GM12891 (cell line): ENCODE measurements around the gene MOB3A.

ENCODE experiments used
- DNase-seq: peaks from one replicate; pipeline ENCODE4 v3.0.0; 2011; ENCODE audit warnings: low spot score; ENCODE audit not compliant: insufficient read length
- FAIRE-seq: peaks from 2 replicates; lab custom pipeline; 2011; peaks lifted over from hg19 to GRCh38; lab: Jason Lieb, UNC
- PAX5 ChIP-seq: IDR thresholded peaks from 2 replicates; pipeline ENCODE4 v1.6.1; 2011; ENCODE audit warnings: low read length, moderate library complexity, mild to moderate bottlenecking; ENCODE audit not compliant: insufficient read depth, severe bottlenecking
- POLR2A ChIP-seq: IDR thresholded peaks from 2 replicates; pipeline ENCODE4 v1.6.1; 2011; ENCODE audit warnings: low read depth, low read length, control low read depth
- POLR2AphosphoS5 ChIP-seq: IDR thresholded peaks from 2 replicates; pipeline ENCODE4 v1.6.1; 2011; ENCODE audit warnings: low read depth, low read length, control low read depth
- POU2F2 ChIP-seq: IDR thresholded peaks from 2 replicates; pipeline ENCODE4 v1.6.1; 2011; ENCODE audit warnings: low read depth, mild to moderate bottlenecking, control low read depth, low read length, moderate library complexity
- SPI1 ChIP-seq: IDR thresholded peaks from 2 replicates; pipeline ENCODE4 v1.6.1; 2011; ENCODE audit warnings: low read depth, low read length, control low read depth
- TAF1 ChIP-seq: IDR thresholded peaks from 2 replicates; pipeline ENCODE4 v1.6.1; 2011; ENCODE audit warnings: low read depth, low read length, control low read depth

The MOB3A gene

DNA sequence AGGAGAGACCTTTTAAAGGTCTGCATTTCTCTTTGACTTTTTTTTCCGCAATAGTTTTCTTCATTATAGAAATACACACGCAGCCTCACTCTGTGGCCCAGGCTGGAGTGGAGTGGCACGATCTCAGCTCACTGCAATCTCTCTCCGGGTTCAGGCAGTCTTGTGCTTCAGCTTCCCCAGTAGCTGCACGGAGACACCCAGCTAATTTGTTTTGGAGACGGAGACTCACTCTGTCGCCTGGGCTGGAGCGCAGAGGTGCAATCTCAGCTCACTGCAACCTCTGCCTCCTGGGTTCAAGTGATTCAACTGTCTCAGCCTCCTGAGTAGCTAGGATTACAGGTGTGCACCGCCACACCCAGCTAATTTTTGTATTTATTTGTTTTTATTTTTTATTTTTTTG is 33.4 kb downstream of the MOB3A start:
- FAIRE-seq, result no peak
- TF ChIP-seq TAF1 (no peak), SPI1 (no peak), POU2F2 (no peak), POLR2AphosphoS5 (no peak), POLR2A (no peak), PAX5 (no peak)
- no peak for DNase-seq

DNA sequence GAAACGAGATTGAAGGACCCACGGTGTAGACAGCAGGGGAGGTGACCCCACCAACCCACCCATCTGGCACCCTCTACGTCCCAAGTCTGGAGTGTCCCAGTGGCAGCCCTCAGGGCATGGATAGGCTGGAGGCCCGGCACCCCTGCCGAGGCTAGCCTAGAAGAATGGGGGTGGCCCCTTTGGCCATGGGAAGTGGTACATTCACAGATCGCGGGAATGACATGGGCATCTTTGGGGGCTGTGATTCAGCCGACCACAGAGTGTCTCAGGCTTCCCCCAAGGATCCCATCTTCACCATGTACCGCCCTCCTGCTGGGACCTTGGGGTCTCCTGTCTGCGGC is 33.8 kb downstream of the MOB3A start:
- DNase-seq (no peak), FAIRE-seq (no peak)
- TF ChIP-seq POLR2A (no peak), TAF1 (no peak), PAX5 (no peak), SPI1 (no peak), POU2F2 (no peak), POLR2AphosphoS5 (no peak)

DNA sequence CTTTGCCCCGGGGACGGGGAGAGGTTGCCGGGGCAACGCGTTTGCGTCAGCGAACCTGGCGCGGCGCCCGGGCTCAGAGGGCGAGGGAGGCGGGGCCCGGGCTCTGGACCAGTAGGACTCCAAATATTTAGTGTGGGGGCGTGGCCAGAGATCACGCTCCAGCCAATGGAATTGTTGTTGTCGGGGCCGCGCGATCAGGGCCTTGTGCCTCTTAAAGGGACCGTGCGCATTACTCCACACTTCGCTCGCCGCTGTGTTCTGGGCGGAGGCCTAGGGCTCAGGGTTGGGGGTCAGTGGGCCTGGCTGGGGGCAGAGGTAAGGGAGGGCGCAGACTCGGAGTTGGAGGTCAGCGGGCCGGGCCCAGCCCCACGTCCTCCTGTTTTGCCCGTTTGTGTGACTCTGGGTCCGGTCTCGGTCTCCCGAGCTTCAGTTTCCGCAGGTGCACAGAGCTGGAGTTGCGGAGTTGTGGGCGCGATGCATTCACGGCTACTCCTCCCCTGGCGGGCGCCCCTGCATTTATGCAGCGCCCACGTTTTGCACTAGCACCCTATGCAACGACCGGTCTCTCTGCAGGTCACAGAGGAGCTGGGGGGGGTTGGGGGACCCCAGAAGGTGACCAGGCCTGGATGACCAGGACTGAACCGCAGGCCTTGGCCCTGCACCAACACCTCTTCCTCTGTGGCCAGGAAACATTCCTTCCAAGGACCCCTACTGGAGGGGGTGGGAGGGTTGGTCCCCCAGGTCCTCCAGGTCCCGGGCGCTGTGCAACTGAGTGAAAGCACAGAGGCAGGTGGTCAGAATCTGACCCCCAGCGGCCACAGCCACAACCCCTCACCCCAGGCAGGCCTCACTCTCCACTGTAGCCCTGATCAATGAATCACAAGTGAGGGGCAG is 34.4 kb downstream of the MOB3A start:
- TF ChIP-seq TAF1 (peak; percentile 53), PAX5 (no peak), POLR2A (peak; percentile 59), POU2F2 (0 out of 2 replicates have a peak, but pooled peaks have one; percentile 49), POLR2AphosphoS5 (peak; percentile 80), SPI1 (no peak)
- FAIRE-seq (peak; percentile 98), DNase-seq (peak; percentile 98)

DNA sequence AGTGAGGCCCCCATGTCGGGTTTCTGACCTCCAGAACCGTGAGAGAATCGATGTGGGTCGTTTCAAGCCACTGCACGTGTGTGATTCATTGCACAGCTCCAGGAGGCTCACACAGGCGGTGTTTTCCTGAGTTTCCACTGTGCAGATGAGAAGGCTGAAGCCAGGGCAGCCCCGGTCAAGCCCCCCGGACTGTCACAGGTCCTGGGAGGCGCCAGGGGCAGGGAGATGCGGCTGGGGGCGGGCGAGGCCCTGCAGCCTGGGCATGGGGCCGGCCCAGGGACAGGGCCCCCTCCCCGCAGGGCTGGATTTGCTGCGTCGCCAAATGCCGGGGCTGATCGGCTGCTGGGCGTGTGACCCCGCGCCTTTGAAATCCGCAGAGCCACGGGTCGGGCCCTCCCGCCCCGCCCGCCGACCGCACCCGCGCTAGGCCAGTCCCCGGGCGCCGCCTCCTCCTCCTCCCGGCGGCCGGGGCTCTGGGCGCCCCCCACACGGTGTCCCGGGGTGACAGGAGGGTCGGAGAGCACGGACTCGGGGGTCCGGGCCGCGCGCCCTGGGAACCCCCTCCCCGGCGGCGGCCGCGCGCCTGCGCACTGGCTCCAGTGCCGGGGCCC is 35.1 kb downstream of the MOB3A start:
- FAIRE-seq (no peak), DNase-seq (no peak)
- TF ChIP-seq TAF1, result no peak

DNA sequence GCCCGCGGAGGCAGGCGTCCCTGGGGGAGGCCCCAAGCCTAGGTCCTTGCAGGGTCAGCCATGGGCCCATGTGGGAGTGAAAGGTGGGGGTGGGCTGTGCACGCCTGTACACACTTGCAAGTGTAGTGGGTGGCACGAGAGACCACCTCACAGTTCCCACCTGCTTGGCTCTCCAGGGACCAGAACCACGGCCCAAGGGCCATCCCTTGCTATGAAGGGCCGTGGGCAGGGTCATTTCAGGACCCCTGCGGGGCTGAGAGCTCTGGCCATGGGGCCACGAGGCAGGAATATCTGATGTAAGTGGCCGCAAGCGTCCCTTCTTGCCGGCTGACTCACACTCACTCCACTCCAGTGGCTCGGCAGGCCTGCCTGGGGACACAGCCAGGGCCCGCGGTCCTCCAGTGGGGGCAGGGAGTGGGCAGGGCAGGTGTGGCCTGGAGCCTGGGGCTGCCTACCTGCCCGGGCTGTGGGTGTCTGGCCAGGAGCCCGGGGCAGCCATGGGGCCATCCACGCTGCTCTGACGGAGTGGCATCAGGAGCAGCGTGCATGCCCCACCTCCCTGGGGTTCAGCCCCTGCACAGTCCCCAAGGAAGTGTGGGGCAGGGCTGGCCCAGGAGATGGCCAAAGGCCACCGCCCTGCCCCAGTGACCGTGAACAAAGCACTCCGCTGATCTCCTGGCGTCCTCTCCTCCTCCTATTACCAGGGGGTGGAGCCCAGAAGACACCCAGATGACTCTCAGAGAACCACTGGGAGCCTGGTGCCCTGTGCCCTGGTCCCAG is 36.5 kb downstream of the MOB3A start:
- no peak for TF ChIP-seq POLR2AphosphoS5
- no peak for TF ChIP-seq PAX5
- TF ChIP-seq SPI1, result no peak
- TF ChIP-seq TAF1, result no peak
- no peak for TF ChIP-seq POLR2A
- no peak for TF ChIP-seq POU2F2
- no peak for FAIRE-seq
- DNase-seq, result no peak

DNA sequence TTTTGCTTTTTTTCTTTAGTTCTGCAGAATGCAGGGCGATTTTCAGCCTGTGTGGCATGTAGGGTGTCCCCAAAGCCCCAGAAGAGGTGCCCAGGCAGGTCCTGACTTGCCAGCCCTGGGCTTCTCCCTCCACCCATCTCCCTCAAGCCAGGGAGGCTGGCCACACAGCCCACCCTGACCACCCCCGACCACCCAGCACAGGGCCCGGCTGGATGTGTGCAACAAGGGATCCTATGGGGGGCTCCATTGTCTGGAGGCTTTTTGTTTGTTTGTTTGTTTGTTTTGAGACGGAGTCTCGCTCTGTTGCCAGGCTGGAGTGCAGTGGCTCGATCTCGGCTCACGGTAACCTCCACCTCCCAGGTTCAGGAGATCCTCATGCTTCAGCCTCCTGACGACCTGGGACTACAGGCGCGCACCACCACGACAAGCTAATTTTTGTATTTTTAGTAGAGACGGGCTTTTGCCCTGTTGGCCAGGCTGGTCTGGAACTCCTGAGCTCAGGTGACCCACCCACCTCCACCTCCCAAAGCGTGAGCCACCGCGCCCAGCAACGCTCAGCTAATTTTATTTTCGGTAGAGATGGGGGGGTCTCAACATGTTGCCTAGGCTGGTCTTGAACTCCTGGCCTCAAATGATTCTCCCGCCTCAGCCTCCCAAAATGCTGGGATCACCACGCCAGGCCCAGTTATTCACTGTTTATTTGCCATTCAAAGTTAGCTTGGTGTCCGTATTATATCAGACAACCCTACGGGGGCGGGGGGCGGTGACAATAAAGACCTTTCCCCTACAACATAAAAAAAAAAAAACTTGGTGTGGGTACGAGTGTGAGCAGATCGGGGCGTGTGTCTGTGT is 37.3 kb downstream of the MOB3A start:
- TF ChIP-seq POLR2A (no peak), POLR2AphosphoS5 (no peak), PAX5 (no peak), TAF1 (no peak), POU2F2 (no peak), SPI1 (no peak)
- no peak for DNase-seq
- FAIRE-seq, result no peak

DNA sequence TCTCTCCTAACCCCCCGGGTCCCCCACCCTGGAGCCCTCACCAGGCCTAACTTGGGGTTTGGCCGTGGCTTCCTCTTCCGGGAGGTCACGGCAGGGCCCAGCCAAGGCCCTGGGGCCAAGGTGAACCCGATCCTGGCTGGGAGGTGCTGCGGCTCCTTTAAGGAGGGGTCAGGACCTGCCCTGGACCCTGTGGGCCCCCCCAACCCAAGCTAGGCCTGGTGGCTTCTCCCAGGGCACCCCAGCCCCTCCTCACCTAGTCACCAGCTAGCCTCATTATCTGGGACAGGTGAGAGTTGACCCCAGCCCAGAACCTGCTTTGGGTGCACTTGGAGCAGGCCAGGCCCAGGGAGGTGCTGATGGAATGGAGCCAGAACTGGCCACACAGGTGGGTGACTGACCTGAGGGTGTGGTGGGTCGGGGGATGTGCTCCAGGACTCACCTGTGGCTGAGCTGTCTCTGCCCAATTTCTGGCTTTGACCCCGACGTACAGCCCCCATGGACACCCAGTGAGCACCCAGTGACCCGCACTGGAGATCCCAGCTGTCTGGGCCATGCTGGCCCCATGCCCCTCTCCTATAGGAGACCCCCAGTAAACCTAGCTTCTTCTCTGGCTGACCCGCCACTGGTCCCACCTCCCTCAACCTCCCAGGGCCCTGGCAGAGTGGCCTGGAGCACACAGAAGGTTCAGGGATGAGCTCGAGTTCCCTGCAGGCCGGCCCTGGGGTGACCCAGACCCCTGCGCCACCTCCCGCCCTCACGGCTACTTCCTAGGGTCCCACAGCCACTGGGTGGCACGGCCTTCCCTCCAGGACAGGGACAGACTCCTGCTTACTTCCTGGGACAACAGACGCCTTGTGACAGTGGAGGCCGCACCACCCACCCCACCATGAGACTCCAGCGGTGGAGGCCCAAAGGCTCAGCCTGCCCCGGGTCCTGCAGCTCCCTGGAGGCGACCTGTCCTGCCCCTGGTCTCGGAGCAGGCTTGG is 38.3 kb downstream of the MOB3A start:
- no peak for DNase-seq
- no peak for FAIRE-seq
- TF ChIP-seq PAX5 (no peak), SPI1 (no peak), POLR2AphosphoS5 (no peak), POU2F2 (no peak), TAF1 (no peak), POLR2A (no peak)

DNA sequence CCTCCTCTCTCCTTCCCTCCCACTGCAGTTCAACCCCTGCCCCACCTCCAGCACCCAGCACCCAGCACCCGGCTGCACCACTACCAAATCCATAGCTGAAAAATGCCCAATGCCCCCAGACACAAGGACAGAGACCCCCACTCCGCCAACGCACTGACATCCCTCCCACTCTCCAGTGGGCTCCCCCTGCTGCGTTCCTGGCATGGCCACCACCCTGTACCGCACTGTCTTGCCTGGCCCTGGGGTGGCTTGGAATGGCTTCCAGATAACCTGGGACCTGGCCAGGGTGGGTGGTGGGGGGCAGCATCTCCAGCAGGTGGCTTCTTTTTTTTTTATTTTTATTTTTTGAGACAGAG is 39.3 kb downstream of the MOB3A start:
- DNase-seq, result no peak
- no peak for FAIRE-seq

More for the DNA sequence above, 39.3 kb downstream of the MOB3A start:
- TF ChIP-seq SPI1, result no peak
- no peak for TF ChIP-seq POLR2AphosphoS5
- TF ChIP-seq TAF1, result no peak
- TF ChIP-seq POLR2A, result no peak
- no peak for TF ChIP-seq PAX5
- TF ChIP-seq POU2F2, result no peak
